Measurements from ENCODE around the gene FYB1.

DNA sequence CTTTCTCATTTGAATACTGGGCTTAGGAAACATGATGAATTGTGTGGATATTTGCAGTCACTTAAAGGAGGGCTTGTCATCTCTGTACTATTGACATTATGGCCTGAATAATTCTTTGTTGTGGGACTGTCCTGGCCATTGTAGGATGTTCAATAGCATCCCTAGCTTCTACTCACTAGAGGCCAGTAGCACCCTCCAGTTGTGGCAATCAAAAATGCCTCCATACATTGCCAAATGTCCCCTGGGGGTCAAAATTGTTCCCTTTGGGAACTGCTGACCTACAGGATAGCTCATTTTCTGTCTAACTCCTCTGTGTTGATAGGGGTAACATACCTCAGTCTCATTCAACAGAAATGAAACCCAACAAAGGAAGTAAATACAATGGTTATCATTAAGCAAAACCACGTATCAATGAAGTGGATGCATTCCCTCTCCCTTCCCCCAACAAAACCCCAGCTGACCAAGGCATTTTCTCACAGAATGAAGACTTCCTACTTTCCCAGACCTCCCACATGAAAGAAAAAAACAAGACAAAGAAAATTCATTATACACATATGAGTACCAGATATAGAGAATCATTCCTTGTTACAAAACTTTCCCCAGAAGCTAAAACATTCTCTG lies 18.1 kb downstream of the FYB1 start:
- TF ChIP-seq EZH2 (IDR thresholded peaks at IDR 0.05; ENCODE audit: insufficient read depth, low read length) (no peak), CTCF (IDR thresholded peaks at IDR 0.05; ENCODE audit: insufficient read depth, low read depth, low read length) (no peak)
